OCI-LY1 (cell line): ENCODE results near the gene ST6GALNAC6.

Source experiments
- H2AFZ ChIP-seq: fragments of 200-600 bp; sonication (generic), shearing (Covaris generic); 2 replicates; pipeline ENCODE4 v1.6.0; 2014; ENCODE audit warnings: antibody characterized with exemption, mild to moderate bottlenecking, low read length
- H3F3A ChIP-seq: fragments of 200-600 bp; sonication (generic), shearing (Covaris generic); 2 replicates; pipeline ENCODE4 v1.6.0; 2014; ENCODE audit warnings: mild to moderate bottlenecking, antibody characterized with exemption, low read length, moderate library complexity; ENCODE audit not compliant: insufficient read depth
- H3K27ac ChIP-seq: fragments of 200-600 bp; sonication (generic); 2 replicates; pipeline ENCODE4 v1.5.1; 2014; ENCODE audit warnings: low read length, mixed run types, mild to moderate bottlenecking, low read depth; ENCODE audit not compliant: poor library complexity, severe bottlenecking
- H3K27me3 ChIP-seq: fragments of 200-600 bp; sonication (generic); 2 replicates; pipeline ENCODE4 v1.6.0; 2014; ENCODE audit warnings: antibody characterized with exemption, mild to moderate bottlenecking, low read length, moderate library complexity; ENCODE audit not compliant: insufficient read depth
- H3K36me3 ChIP-seq: fragments of 200-600 bp; sonication (generic); 2 replicates; pipeline ENCODE4 v1.6.1; 2014; ENCODE audit warnings: mild to moderate bottlenecking, antibody characterized with exemption, low read length, moderate library complexity, mixed read lengths; ENCODE audit not compliant: insufficient read depth
- H3K4me1 ChIP-seq: fragments of 200-600 bp; sonication (generic); 2 replicates; pipeline ENCODE4 v1.5.1; 2014; ENCODE audit warnings: mild to moderate bottlenecking, low read length, moderate library complexity; ENCODE audit not compliant: insufficient read depth, severe bottlenecking
- H3K4me2 ChIP-seq: fragments of 200-600 bp; sonication (generic), shearing (Covaris generic); 2 replicates; pipeline ENCODE4 v1.6.1; 2014; ENCODE audit warnings: low read length
- H3K4me3 ChIP-seq: fragments of 200-600 bp; sonication (generic); 2 replicates; pipeline ENCODE4 v1.5.1; 2014; ENCODE audit warnings: low read length, low read depth, mild to moderate bottlenecking, mixed read lengths; ENCODE audit not compliant: poor library complexity, severe bottlenecking
- H3K79me2 ChIP-seq: fragments of 200-600 bp; shearing (Covaris generic); 2 replicates; pipeline ENCODE4 v1.6.1; 2016; ENCODE audit warnings: mixed run types, low read length, mixed read lengths; ENCODE audit not compliant: insufficient read depth
- H3K9ac ChIP-seq: fragments of 200-600 bp; sonication (generic), shearing (Covaris generic); 2 replicates; pipeline ENCODE4 v1.6.1; 2014; ENCODE audit warnings: mild to moderate bottlenecking, low read length, mixed read lengths
- H3K9me2 ChIP-seq: fragments of 200-600 bp; sonication (generic), shearing (Covaris generic); 2 replicates; pipeline ENCODE4 v1.6.1; 2014; ENCODE audit warnings: low read depth, mild to moderate bottlenecking, low read length, mixed read lengths
- H3K9me3 ChIP-seq: fragments of 200-600 bp; shearing (Covaris generic); 2 replicates; pipeline ENCODE4 v1.6.1; 2014; ENCODE audit warnings: low read length, mixed read lengths
- H4K20me1 ChIP-seq: fragments of 200-600 bp; sonication (generic), shearing (Covaris generic); 2 replicates; pipeline ENCODE4 v1.6.0; 2016; ENCODE audit warnings: mild to moderate bottlenecking, low read length; ENCODE audit not compliant: insufficient read depth
- EZH2 ChIP-seq: fragments of 200-600 bp; sonication (generic), shearing (Covaris generic); IDR thresholded peaks from 2 replicates; pipeline ENCODE4 v1.8.0; 2017; ENCODE audit warnings: borderline replicate concordance, mixed run types, mild to moderate bottlenecking, antibody characterized with exemption, low read length, moderate library complexity, mixed read lengths
- TF ChIP-seq, protein P1 (sequence below): fragments of 200-600 bp; sonication (generic), shearing (Covaris generic); IDR thresholded peaks from 2 replicates; pipeline ENCODE4 v1.5.1; 2017; ENCODE audit warnings: mild to moderate bottlenecking, antibody characterized with exemption, low read length, moderate library complexity, mixed read lengths

The ST6GALNAC6 gene

DNA sequence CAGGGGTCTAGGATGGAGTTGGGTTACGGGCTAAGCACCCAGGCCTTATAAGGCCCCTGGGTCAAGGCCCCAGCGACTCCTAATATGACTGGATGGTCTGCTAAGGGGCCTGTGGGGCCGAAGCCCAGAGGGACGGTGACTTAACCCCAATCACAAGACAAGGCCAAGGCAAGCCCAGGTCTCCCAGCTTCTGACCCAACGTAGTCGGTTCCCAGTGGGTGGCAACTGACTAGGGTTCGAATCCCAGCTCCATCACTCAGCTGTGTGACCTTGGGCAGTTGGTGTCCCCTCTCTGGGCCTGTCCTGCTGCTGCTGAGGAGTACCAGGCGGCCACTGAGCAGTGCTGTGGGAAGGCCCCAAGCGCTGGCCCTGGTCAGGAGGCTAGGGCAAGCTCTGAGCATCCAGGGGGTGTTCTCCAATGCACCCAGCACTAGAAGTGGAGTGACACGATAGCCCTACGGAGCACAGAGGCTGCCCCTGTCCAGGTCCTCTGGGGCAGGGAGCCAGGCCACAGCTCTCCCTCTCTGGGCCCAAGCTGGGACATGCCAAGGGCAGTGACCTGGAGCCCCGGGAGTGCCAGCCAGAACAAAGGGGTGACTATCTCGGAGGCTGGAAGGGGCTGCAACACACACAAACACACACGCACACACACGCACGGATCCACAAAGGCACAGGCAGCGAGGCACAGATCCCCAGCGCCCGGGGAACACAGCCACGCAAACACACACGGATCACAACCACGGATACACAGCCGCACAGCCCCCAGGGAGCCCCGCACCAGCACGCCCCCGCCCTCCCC lies 22.4 kb downstream of the ST6GALNAC6 start:
- TF ChIP-seq, protein P1, sequence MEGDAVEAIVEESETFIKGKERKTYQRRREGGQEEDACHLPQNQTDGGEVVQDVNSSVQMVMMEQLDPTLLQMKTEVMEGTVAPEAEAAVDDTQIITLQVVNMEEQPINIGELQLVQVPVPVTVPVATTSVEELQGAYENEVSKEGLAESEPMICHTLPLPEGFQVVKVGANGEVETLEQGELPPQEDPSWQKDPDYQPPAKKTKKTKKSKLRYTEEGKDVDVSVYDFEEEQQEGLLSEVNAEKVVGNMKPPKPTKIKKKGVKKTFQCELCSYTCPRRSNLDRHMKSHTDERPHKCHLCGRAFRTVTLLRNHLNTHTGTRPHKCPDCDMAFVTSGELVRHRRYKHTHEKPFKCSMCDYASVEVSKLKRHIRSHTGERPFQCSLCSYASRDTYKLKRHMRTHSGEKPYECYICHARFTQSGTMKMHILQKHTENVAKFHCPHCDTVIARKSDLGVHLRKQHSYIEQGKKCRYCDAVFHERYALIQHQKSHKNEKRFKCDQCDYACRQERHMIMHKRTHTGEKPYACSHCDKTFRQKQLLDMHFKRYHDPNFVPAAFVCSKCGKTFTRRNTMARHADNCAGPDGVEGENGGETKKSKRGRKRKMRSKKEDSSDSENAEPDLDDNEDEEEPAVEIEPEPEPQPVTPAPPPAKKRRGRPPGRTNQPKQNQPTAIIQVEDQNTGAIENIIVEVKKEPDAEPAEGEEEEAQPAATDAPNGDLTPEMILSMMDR, result no peak
- no peak for TF ChIP-seq EZH2
- Histone ChIP-seq H3K4me1 (peaks cover 6% of the 10 kb centered on the region), H3K36me3 (no peaks in the 10 kb centered on the region), H3K4me2 (no peak overlapping the region), H3K9ac (no peak overlapping the region), H3K4me3 (no peak overlapping the region), H3F3A (no peaks in the 10 kb centered on the region), H3K9me3 (no peaks in the 10 kb centered on the region), H3K9me2 (no peaks in the 10 kb centered on the region), H3K27me3 (peaks cover 17% of the 10 kb centered on the region; the same call in 1 of the 2 replicates), H4K20me1 (no peaks in the 10 kb centered on the region), H3K27ac (no peak overlapping the region), H3K79me2 (no peaks in the 10 kb centered on the region), H2AFZ (no peak overlapping the region)

DNA sequence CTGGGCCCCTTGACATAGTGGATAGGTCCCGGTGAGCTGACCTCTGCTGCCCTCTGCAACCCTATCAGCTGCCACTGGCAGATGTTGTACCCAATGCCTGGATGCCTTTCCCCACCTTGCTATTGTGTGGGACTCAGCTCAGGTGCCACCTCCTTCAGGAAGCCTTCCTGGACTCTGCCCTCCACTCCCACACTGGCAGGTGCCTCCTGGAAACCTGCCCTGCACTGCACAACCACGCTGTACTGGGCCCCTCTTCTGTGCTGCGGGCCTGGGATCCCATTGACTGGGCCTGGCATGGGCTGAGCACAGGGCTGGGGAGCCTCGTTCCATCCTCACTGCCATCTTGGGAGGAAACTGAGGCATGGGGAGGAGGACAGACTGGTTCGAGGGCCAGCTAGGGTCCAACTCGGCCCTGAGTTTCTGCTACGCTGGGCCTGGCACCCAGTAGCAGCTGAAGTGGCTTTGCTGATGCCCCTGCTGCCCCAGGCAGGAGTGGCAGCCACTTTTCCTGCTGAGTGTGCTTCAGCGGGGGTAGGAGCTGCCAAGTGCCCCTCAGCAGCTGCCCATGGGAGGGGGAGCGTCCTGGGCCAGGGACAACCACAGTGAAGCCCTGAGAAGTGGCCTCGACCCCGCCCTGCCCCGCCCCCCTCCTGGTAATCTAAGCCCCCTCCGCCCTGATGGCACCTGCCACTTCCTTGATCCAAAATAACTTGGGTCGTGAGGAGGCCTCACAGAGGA lies 23.2 kb downstream of the ST6GALNAC6 start:
- H3K4me2 ChIP-seq, result no peak overlapping the region

DNA sequence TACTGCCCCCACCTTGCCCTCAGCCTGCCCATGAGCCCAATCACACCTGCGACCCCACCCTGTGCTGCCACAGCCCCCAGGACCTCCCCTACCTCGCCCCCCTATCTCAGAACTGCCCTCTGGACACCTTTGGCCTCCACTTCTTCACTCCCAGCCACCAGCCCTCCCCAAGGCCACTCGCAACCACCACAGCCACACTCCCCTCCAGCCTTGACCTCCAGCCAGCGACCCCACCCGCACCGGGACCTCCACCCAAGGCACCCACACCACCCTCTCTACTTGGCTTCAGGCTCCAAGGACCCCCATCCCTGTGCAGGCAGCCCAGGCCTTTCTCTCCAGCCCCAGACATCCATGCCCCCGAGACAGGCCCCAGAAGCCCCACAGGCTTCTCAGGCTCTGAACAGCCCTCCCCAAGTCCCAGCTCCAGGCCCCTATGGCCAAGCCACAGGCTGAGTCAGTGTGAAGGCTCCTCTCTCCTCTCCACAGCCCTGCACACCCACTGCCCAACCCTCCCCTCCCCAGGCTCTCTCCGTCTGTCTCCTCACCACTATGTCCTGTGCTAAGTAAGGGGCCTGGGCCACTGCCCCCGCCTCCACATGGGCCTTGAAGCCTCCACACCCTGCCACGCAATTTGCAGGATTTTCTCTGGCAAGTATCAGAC lies 24.0 kb downstream of the ST6GALNAC6 start:
- no peaks in the 10 kb centered on the region for H3K9me3 ChIP-seq
- no peak overlapping the region for H3K27ac ChIP-seq
- no peaks in the 10 kb centered on the region for H3K9me2 ChIP-seq
- no peak overlapping the region for H3K4me3 ChIP-seq
- H3K9ac ChIP-seq, result no peak overlapping the region
- H3K79me2 ChIP-seq, result no peaks in the 10 kb centered on the region
- H3K27me3 ChIP-seq, result peaks cover 17% of the 10 kb centered on the region; the same call in 1 of the 2 replicates
- no peaks in the 10 kb centered on the region for H4K20me1 ChIP-seq
- H3F3A ChIP-seq, result no peaks in the 10 kb centered on the region
- TF ChIP-seq, protein P1, result no peak
- no peak for TF ChIP-seq EZH2
- no peaks in the 10 kb centered on the region for H3K36me3 ChIP-seq
- peaks cover 6% of the 10 kb centered on the region for H3K4me1 ChIP-seq
- no peak overlapping the region for H3K4me2 ChIP-seq
- H2AFZ ChIP-seq, result no peak overlapping the region

More for the DNA sequence above, 23.2 kb downstream of the ST6GALNAC6 start:
- H3K79me2 ChIP-seq, result no peaks in the 10 kb centered on the region
- H4K20me1 ChIP-seq, result no peaks in the 10 kb centered on the region
- no peaks in the 10 kb centered on the region for H3F3A ChIP-seq
- no peaks in the 10 kb centered on the region for H3K36me3 ChIP-seq
- H3K9me2 ChIP-seq, result no peaks in the 10 kb centered on the region
- no peaks in the 10 kb centered on the region for H3K9me3 ChIP-seq
- no peak overlapping the region for H2AFZ ChIP-seq
- H3K4me1 ChIP-seq, result peaks cover 6% of the 10 kb centered on the region
- no peak overlapping the region for H3K4me3 ChIP-seq
- no peak for TF ChIP-seq EZH2
- TF ChIP-seq, protein P1, result no peak
- H3K27ac ChIP-seq, result no peak overlapping the region
- H3K27me3 ChIP-seq, result peaks cover 17% of the 10 kb centered on the region; the same call in 1 of the 2 replicates
- no peak overlapping the region for H3K9ac ChIP-seq
